SU-DHL-6 (cell line): Measurements from ENCODE around the gene BRAT1.

Source experiments
- H2AFZ ChIP-seq: fragments of 200-600 bp; sonication (generic); 2 replicates; pipeline ENCODE4 v1.6.1; 2014; ENCODE audit warnings: low read depth, mild to moderate bottlenecking, moderate library complexity, mixed read lengths, antibody characterized with exemption, low read length; ENCODE audit not compliant: severe bottlenecking
- H3F3A ChIP-seq: fragments of 200-600 bp; shearing (Covaris generic); 2 replicates; pipeline ENCODE4 v1.6.0; 2016; ENCODE audit warnings: antibody characterized with exemption, mild to moderate bottlenecking; ENCODE audit not compliant: insufficient read depth
- H3K27ac ChIP-seq: fragments of 200-600 bp; sonication (generic); 2 replicates; pipeline ENCODE4 v1.5.1; 2016; ENCODE audit warnings: low read depth, mild to moderate bottlenecking, low read length, moderate library complexity, mixed read lengths
- H3K27me3 ChIP-seq: fragments of 200-600 bp; sonication (generic), shearing (Covaris generic); 2 replicates; pipeline ENCODE4 v1.6.0; 2014; ENCODE audit warnings: mild to moderate bottlenecking, low read length
- H3K36me3 ChIP-seq: fragments of 200-600 bp; sonication (generic); 2 replicates; pipeline ENCODE4 v1.6.1; 2014; ENCODE audit warnings: mild to moderate bottlenecking, low read length, mixed read lengths
- H3K4me2 ChIP-seq: fragments of 300-600, 200-600 bp; shearing (Covaris generic), sonication (generic); 2 replicates; pipeline ENCODE4 v1.6.0; 2014; ENCODE audit warnings: low read length, low read depth, mild to moderate bottlenecking; ENCODE audit not compliant: poor library complexity, severe bottlenecking
- H3K4me3 ChIP-seq: fragments of 200-600 bp; sonication (generic); 2 replicates; pipeline ENCODE4 v1.5.1; 2014; ENCODE audit warnings: antibody characterized with exemption, low read length, mild to moderate bottlenecking, mixed read lengths; ENCODE audit not compliant: insufficient read depth, poor library complexity, severe bottlenecking
- H3K79me2 ChIP-seq: fragments of 200-600 bp; sonication (generic); 2 replicates; pipeline ENCODE4 v1.6.1; 2014; ENCODE audit warnings: mild to moderate bottlenecking, low read length, moderate library complexity; ENCODE audit not compliant: insufficient read depth
- H3K9ac ChIP-seq: fragments of 200-600 bp; sonication (generic); 2 replicates; pipeline ENCODE4 v1.7.0; 2014; ENCODE audit warnings: mild to moderate bottlenecking, low read length
- H3K9me2 ChIP-seq: fragments of 200-600 bp; sonication (generic); replicated peaks from 2 replicates; pipeline ENCODE4 v1.6.1; 2014; ENCODE audit warnings: low read length; ENCODE audit not compliant: insufficient read depth
- H3K9me3 ChIP-seq: fragments of 200-600 bp; sonication (generic); 2 replicates; pipeline ENCODE4 v1.6.1; 2014; ENCODE audit warnings: low read length, mixed read lengths; ENCODE audit not compliant: insufficient read depth
- H4K20me1 ChIP-seq: fragments of 200-600 bp; sonication (generic); 2 replicates; pipeline ENCODE4 v1.6.1; 2014; ENCODE audit warnings: low read depth, mild to moderate bottlenecking, antibody characterized with exemption, low read length, moderate library complexity, mixed read lengths
- CTCF ChIP-seq: fragments of 200-600 bp; sonication (generic); IDR thresholded peaks from one replicate; pipeline ENCODE4 v1.5.1; 2017; ENCODE audit warnings: antibody characterized with exemption, mild to moderate bottlenecking, low read length, moderate library complexity; ENCODE audit not compliant: insufficient read depth, poor library complexity, severe bottlenecking
- EZH2phosphoT487 ChIP-seq: fragments of 200-600 bp; sonication (generic), shearing (Covaris generic); conservative IDR thresholded peaks from 2 replicates; pipeline ENCODE4 v1.6.1; 2018; ENCODE audit warnings: mild to moderate bottlenecking, antibody characterized with exemption, low read length, moderate library complexity, mixed read lengths

The BRAT1 gene

GRCh38 chr7:2518737-2519118 lies 36.6 kb downstream of the BRAT1 start:
- Histone ChIP-seq H3K9me3 (no peaks in the 10 kb centered on the region), H3K4me3 (peak overlapping the region; percentile 40), H3K9me2 (no peaks in the 10 kb centered on the region), H2AFZ (peak overlapping the region; percentile 38), H3K4me2 (peak overlapping the region; percentile 53), H3K27ac (no peak overlapping the region), H4K20me1 (no peaks in the 10 kb centered on the region), H3K79me2 (no peaks in the 10 kb centered on the region), H3K36me3 (no peaks in the 10 kb centered on the region), H3F3A (no peaks in the 10 kb centered on the region), H3K9ac (peak overlapping the region; percentile 46), H3K27me3 (peaks cover 4% of the 10 kb centered on the region; the same call in 1 of the 2 replicates)
- no peak for TF ChIP-seq EZH2phosphoT487
- no peak for TF ChIP-seq CTCF

GRCh38 chr7:2517678-2518507 lies 37.4 kb downstream of the BRAT1 start:
- Histone ChIP-seq H3K27ac (no peak overlapping the region), H3F3A (no peaks in the 10 kb centered on the region), H3K27me3 (peaks cover 4% of the 10 kb centered on the region; the same call in 1 of the 2 replicates), H4K20me1 (no peaks in the 10 kb centered on the region), H3K9me3 (no peaks in the 10 kb centered on the region), H3K9me2 (no peaks in the 10 kb centered on the region), H3K79me2 (no peaks in the 10 kb centered on the region), H2AFZ (no peak overlapping the region), H3K9ac (no peak overlapping the region), H3K4me2 (no peak overlapping the region), H3K4me3 (no peak overlapping the region), H3K36me3 (no peaks in the 10 kb centered on the region)
- TF ChIP-seq CTCF, result no peak
- TF ChIP-seq EZH2phosphoT487, result no peak

GRCh38 chr7:2517026-2517425 lies 38.3 kb downstream of the BRAT1 start:
- no peak overlapping the region for H2AFZ ChIP-seq
- H4K20me1 ChIP-seq, result no peaks in the 10 kb centered on the region
- no peak overlapping the region for H3K9ac ChIP-seq
- H3F3A ChIP-seq, result no peaks in the 10 kb centered on the region
- no peaks in the 10 kb centered on the region for H3K9me3 ChIP-seq
- no peak overlapping the region for H3K27ac ChIP-seq
- H3K36me3 ChIP-seq, result no peaks in the 10 kb centered on the region
- H3K4me3 ChIP-seq, result no peak overlapping the region
- H3K27me3 ChIP-seq, result peaks cover 4% of the 10 kb centered on the region; the same call in 1 of the 2 replicates
- TF ChIP-seq EZH2phosphoT487 (no peak), CTCF (no peak)
- H3K79me2 ChIP-seq, result no peaks in the 10 kb centered on the region
- no peak overlapping the region for H3K4me2 ChIP-seq
- no peaks in the 10 kb centered on the region for H3K9me2 ChIP-seq
